Stimulated activated CD4-positive, alpha-beta T cell treated with anti-CD3 and anti-CD28 coated beads, Interleukin-12 subunit alpha, Interleukin-12 subunit beta, amount 100 ng/mL, for 24 hours (primary cell): ENCODE measurements around the gene LLPH.

Experiments
- DNase-seq, 2 experiments: peaks; one replicate each; pipeline ENCODE4 v3.0.0-alpha.2; 2020; ENCODE audit warnings: low read depth in 2 of 2

LLPH gene

GRCh38 chr12:66090157-66090556 lies 40.4 kb downstream of the LLPH start:
- no peak for DNase-seq

DNA sequence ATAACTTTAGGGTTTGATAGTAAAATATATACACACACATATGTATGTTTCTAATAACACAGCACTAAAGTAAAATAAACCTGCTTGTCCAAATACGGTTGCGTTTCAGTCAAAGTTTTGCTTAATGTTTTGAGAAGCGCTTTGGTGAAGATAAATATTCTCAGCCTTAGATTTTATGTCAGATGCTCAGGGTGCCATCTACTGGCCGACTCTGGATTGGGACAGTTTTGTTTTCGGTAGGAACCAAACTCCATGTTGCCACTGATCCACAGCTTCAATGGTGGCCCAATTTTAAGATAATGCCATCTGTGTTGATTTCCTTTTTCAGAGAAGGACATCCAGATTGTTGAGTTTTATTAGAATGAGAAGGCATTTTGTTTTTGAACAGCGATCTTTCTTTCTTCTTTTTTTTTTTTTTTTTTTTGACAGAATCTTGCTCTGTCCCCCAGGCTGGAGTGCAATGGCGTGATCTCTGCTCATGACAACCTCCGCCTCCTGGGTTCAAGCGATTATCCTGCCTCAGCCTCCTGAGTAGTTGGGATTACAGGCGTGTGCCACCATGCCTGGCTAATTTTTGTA lies 43.1 kb downstream of the LLPH start:
- peak; percentile 15 to 51 for DNase-seq

GRCh38 chr12:66085998-66086397 lies 44.6 kb downstream of the LLPH start:
- DNase-seq = no peak

DNA sequence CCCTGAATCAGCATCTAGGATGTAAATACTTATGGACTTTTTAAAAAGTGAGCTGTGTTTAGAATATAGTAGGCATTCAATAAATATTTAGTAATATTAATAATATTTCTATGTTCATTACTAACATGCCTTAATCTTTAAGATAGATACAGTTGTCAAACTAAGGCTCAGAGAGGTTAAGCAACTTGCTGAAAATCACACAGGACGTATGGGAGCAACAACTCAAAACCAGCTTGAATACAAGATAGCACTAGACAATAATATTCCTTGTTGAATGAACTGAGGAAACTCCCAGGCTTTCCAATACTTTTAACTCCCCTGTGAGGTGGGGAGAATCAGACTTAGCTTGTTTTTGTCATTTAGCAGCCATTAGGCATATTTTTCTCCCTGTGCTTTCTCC lies 45.3 kb downstream of the LLPH start:
- no peak for DNase-seq

- no peak for DNase-seq
Observed at GRCh38 chr12:66083766-66084165, 46.8 kb downstream of the LLPH start.

GRCh38 chr12:66082744-66083143 lies 47.8 kb downstream of the LLPH start:
- DNase-seq = no peak

GRCh38 chr12:66080791-66081190 lies 49.8 kb downstream of the LLPH start:
- DNase-seq = no peak

DNA sequence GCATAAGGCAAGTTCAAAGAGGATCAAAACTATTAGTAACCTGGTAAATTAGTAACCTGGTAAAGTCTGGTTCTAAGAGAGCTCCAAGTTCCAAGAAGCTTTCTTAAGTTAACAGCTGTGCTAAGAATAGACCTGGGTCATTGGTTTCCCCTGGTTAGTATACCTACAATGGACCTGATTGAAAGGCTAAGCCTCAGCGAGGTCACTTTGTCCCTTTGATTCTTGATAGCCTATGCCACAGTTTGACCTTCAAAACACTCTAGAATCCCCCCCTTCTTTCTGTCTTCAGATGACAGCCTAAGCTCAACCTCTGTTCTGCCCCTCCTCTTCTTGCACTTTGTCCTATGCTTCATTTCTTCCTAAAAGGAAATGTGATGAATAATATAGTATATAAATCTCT lies 53.0 kb downstream of the LLPH start:
- DNase-seq = no peak

DNA sequence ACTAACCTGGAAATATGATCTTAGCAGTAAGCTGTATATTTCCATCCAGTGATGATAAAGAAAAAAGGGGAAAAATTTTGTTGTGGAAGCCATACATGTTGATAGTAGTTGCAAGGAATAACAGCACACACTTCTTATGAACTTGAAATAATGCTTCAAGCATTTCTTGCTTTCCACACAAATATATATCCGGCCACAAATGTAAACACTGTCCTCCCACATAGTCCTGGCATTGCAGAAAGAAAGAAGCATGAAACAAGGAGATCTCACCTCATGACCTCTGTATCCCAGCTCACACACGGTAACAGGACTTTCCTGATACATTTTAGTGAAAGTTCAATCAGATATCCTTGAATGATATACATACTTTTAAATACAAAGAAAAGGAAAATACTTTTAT lies 56.0 kb downstream of the LLPH start:
- DNase-seq = no peak

- DNase-seq = no peak
Observed at GRCh38 chr12:66072566-66072965, 58.0 kb downstream of the LLPH start.

- DNase-seq = no peak
Observed at GRCh38 chr12:66072135-66072534, 58.4 kb downstream of the LLPH start.

- no peak for DNase-seq
Observed at GRCh38 chr12:66071549-66071948, 59.0 kb downstream of the LLPH start.

DNA sequence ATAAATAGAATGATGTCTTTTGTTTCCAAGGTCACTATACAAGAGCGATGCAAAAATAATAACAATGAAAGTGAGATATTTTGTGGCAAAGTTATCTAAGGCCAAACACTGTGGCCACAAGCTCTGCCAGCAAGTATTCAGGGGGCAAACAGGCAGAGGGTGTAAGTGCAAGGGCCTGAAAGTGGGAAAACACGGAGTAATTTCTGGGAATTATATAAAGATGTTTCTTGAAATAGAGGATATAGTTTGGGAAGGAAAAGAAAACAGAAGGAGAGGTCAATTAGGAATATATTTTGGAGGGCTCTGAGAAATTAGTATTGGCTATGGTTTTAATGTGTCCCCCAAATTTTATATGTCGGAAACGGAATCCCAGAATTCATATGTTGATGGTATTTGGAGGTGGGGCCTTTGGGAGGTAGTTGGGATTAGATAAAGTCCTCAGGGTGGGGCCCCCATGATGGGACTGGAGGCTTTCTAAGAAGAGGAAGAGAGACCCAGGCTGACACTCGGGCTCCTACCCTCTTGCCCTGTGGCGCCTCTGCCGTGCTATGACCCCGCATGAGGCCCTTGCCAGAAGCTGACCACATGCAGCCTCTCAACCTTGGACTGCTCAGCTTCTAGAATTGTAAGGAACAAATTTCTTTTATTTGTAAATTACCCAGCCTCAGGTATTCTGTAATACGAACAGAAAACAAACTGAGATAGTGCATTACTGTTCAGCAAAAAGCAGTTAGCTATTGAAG lies 60.0 kb downstream of the LLPH start:
- no peak for DNase-seq

- no peak for DNase-seq
Observed at GRCh38 chr12:66066929-66067523, 63.5 kb downstream of the LLPH start.
